IPS-18c (cell line): ENCODE results near the gene GFER.
A peak's percentile ranks its signal among the peaks of the same experiment; 100 is the strongest.

Experiments used
- H3K4me3 ChIP-seq: 2 replicates; pipeline ENCODE4 v1.7.0; 2013; ENCODE audit warnings: low read depth, mild to moderate bottlenecking, low read length, moderate library complexity; ENCODE audit not compliant: insufficient read depth
- H3K9me3 ChIP-seq: one replicate; pipeline ENCODE4 v1.6.1; 2013; ENCODE audit warnings: mild to moderate bottlenecking, low read length, moderate library complexity; ENCODE audit not compliant: control insufficient read depth, insufficient read depth

Gene GFER

DNA sequence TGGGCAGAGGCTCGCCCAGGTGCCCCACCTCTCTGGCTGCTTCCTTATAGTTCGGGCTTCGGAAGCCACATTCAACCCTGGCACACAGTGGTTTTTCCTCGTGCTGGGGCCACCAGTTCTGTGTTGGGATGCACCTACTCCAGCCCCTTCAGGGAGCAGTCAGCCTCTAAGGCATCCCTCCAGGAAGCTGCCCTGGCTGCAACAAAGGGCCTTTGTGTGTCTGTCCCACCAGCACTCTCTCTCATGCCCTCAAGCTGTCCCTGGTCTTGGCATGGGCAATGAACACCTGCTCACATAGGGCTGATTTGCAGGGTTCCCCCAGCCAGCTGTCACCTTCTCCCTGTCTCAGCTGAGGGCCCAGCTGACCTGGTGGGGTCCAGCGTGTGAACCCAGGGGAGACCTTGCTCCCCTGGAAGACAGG, 2.0 kb upstream of the GFER start:
- Histone ChIP-seq H3K4me3 (no peak overlapping the region), H3K9me3 (peaks cover 3% of the 10 kb centered on the region)

DNA sequence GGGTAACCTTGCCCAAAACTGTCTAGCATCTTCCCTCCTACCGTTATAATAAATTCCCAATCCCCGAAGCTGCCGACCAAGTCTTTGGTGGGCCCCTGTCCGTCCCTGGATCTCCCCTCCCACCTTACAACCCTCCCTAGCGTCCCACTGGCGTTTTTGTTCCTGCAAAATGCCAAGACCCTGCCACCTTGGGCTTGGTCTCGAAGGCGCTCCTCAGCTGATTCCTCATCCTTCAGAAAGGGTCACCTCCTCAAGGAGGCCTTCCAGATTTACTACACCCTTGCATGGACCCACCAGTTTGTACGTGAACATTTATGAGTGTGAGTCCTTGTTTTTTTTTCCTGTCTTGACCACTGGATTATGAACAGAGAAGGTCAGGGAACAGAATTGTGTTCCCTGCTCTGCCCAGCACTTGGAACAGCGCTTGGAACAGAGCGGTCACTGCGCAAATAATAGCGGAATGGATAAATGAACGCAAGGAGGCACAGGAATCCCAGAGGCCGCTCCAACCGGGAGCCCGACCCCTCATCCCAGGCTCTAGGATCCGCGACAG, 926 bp upstream of the GFER start:
- Histone ChIP-seq H3K9me3 (peaks cover 3% of the 10 kb centered on the region), H3K4me3 (peak overlapping the region; percentile 89)

DNA sequence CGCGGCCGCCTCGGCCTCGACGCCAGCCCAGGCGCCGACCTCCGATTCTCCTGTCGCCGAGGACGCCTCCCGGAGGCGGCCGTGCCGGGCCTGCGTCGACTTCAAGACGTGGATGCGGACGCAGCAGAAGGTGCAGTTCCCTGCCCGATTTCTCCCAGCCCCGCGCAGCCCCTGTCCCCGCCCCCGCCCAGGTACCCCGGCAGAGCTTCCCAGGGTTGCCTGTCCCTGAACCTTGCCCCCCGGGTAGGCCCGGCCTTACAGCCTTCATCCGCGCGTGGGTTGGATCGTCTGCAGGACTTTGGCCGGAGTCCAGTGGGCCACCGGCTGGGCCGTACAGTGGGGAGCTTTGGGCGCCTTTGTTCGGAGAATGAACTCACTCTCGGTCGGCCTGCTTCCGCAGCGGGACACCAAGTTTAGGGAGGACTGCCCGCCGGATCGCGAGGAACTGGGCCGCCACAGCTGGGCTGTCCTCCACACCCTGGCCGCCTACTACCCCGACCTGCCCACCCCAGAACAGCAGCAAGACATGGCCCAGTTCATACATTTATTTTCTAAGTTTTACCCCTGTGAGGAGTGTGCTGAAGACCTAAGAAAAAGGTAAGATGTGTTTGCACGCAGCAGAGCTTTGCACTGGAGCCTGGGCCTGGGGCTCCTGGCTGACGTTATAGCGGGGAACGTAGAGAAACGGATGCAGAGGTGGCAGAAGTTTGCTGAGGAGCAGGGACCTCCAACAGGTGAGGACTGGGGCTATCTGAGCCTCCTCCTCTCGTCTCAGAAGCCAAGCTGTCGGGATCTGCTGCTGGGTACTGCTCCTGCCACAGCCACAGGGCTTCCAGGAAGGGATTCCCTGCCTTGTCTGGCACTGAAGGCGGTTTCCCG, 593 bp downstream of the GFER start:
- Histone ChIP-seq H3K4me3 (peak overlapping the region; percentile 89), H3K9me3 (peaks cover 2% of the 10 kb centered on the region)

DNA sequence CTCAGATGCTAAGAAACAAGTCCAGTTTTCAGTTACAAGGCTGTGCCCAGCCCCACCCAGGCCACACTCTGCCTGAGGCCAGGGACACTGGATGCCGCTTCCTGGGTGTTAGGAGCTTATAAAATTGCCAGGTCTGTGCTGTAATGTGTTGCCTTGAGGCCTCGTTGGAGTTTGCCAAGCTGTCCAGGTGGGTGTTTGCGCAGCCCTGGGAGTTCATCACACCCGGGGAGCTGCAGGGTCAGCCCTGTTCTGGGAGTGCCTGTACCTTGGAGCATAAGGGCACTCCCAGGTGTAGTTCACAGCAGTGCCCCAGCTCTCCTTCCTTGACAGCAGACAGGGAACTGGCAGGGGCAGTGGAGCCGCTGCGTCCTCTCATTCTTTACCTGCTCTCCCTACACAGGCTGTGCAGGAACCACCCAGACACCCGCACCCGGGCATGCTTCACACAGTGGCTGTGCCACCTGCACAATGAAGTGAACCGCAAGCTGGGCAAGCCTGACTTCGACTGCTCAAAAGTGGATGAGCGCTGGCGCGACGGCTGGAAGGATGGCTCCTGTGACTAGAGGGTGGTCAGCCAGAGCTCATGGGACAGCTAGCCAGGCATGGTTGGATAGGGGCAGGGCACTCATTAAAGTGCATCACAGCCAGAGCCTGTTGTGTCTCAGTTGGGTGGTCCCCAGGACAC, 1.6 kb downstream of the GFER start:
- Histone ChIP-seq H3K4me3 (peak overlapping the region; percentile 89; the same call in 1 of the 2 replicates), H3K9me3 (no peaks in the 10 kb centered on the region)

DNA sequence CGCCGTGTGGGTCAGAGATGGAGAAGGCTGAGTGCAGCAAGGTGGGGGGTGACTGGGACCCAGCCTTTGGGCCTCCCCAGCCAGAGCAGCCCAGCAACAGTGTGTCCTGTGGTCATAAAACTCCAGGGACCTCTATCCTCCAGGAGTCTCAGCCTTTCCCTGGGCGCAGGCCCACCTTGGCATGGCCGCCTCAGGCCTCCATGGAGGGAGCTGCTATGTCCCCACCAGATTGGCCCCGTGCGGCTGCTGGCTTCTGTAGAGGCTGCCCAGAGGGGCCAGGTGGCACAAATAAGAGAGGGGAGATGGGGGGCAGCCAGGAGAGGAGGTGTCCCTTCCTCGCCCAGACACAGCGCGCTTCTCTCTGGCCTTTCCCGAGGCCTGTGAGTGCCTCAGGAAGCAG, 3.2 kb downstream of the GFER start:
- Histone ChIP-seq H3K9me3 (no peaks in the 10 kb centered on the region), H3K4me3 (no peak overlapping the region)

DNA sequence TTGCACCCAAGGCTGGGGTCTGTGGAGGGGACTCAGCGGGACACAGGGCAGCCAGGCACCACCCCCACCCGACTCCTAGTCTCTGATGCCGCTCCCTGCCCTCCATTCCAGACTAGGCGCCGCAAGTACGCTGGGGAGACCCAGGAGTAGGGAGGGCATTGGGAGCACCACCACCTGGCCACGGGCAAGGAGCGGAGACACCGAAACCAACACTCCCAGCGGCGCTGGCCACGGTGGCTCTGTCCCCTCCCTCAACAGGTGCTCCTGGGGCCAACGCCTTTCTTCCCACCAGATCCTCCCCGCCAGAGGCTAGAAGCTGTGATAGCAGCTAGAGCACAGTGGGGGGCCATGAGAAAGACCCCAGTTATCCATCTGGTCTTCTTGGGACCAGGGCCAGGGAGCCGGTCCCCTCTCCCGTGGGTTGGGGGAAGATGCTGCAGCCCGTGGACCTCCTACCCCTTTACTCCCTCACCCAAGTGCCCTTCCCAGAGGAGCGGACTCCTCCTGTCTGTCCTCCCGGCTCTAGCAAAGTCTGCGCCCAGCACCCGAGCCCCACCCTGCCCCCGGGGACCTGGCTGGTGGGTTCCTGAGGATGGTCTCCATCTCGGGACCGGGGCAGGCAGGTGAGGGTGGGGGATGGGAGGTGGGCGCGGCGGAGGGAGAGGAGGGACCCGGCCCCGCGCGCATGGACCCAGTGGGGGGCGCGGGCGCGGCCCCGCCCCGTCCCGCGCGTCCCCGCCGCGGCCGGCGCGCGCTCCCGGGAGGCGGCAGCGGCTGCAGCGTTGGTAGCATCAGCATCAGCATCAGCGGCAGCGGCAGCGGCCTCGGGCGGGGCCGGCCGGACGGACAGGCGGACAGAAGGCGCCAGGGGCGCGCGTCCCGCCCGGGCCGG, 5.5 kb downstream of the GFER start, which contains the start of gene SYNGR3:
SYNGR3 (plus strand) TSS at position 762 of the 892 bp plus-strand sequence. CDS start 133 bp downstream, outside the sequence.
- Histone ChIP-seq H3K9me3 (no peaks in the 10 kb centered on the region), H3K4me3 (peak within 1 kb of the TSS; percentile 66)

DNA sequence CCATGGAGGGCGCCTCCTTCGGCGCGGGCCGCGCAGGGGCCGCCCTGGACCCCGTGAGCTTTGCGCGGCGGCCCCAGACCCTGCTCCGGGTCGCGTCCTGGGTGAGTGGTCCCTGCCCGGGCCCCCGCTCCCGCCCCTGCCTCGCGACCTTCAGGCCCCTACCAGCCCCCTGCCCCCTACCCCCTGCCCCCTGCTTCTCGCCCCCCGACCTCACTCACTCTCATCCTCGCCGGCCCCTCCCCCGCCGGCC, 6.0 kb downstream of the GFER start:
- Histone ChIP-seq H3K4me3 (peak overlapping the region; percentile 60; the same call in 1 of the 2 replicates), H3K9me3 (no peaks in the 10 kb centered on the region)

DNA sequence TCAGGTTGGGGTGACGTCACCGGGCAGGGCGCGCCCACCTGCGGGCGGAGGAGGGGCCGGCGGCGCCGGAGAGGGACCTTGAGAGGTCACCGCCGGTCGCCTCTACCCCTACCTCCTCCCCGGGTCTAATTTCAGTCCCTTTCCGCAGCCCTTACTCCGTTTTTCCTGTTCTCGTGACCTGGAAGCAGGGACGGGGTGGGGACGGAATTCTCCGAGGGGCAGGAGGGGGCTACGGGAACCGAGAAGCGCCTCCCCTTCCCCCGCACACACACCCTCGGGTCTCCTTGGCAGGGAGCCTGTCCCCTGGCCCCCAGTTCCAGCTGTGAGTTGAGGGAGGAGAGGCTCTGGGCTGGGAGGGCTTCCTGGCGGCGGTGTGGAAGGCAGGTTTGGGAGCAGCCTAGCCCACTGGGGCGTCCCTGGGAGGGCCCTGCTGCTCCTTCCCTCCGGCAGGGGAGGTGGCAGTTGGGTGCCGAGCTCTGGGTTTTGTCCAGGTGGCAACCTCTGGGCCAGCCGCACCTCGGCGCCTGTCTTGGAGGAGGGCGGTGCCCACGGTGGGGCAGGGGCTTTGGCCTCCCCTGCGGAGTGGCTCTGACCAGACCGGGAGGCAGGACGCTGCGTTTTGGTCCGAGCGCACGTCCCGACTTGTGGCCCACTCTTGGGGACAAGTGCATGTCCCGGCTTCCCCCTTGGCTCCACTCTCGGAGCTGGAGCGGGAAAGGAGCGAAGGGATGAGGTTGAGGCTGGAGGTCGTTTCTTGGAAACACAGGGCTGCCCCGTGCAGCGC, 6.5 kb downstream of the GFER start:
- no peaks in the 10 kb centered on the region for H3K9me3 ChIP-seq
- H3K4me3 ChIP-seq: peak overlapping the region; percentile 60

DNA sequence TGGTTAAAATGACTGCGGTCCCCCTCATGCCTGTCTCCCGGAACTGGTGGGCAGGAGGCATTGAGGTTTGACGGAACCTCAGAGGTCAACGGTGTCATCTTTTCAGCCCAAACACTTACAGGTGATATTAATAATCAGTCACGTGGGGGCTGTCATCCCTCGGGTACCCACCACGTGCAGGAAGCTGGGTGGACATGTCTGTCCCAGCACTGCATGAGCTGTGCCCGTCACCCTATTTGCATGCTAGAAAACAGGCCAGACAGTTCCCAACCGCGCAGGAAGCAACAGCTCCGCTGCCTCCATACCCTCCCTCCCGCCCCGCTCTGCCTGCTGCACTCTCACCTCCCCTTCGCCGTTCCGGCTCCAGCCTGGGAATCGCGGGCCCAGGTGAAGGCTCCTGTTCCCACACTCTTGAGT, 7.2 kb downstream of the GFER start:
- H3K4me3 ChIP-seq: peak overlapping the region; percentile 60; the same call in 1 of the 2 replicates
- no peaks in the 10 kb centered on the region for H3K9me3 ChIP-seq

DNA sequence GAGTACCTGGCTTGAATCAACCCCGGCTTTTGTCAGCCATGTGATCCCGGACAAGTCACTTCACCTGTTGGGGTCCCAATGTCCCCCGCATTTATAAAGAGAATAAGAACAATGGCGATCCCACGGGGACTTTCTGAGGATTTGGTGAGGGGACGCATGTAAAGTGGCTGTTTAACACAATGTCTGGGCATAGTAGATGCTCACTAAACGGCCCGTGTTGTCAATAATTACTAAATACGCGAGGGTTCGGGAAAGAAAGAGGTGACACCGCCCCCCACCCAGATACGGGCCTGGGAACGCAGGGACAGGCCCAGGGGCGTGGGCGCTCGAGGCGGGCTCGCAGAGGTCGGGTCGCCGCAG, 7.6 kb downstream of the GFER start:
- Histone ChIP-seq H3K4me3 (peak overlapping the region; percentile 34; the same call in 1 of the 2 replicates), H3K9me3 (no peaks in the 10 kb centered on the region)

DNA sequence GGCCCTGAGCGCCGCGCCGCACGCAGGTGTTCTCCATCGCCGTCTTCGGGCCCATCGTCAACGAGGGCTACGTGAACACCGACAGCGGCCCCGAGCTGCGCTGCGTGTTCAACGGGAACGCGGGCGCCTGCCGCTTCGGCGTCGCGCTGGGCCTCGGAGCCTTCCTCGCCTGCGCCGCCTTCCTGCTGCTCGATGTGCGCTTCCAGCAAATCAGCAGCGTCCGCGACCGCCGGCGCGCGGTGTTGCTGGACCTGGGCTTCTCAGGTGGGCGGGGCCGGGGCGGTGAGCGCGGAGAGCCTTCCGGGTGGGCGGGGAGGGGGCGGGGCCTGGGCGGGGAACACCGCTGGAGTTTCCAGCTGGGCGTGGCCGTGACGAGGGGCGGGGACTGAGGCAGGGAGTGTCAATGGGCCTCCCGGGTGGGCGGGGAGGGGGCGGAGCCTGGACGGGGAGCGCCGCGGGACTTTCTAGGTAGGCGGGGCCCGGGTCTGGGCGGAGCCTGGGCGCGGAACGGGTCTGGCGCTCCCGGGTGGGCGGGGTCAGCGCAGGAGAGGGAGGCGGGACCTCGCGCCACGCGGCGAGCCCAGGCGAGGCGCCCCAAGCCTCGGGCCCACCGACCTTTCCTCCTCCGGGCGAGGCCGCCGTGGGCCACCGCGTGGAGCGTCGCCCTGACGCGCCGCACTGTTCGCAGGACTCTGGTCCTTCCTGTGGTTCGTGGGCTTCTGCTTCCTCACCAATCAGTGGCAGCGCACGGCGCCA, 8.1 kb downstream of the GFER start:
- H3K4me3 ChIP-seq: peak overlapping the region; percentile 34; the same call in 1 of the 2 replicates
- no peaks in the 10 kb centered on the region for H3K9me3 ChIP-seq

DNA sequence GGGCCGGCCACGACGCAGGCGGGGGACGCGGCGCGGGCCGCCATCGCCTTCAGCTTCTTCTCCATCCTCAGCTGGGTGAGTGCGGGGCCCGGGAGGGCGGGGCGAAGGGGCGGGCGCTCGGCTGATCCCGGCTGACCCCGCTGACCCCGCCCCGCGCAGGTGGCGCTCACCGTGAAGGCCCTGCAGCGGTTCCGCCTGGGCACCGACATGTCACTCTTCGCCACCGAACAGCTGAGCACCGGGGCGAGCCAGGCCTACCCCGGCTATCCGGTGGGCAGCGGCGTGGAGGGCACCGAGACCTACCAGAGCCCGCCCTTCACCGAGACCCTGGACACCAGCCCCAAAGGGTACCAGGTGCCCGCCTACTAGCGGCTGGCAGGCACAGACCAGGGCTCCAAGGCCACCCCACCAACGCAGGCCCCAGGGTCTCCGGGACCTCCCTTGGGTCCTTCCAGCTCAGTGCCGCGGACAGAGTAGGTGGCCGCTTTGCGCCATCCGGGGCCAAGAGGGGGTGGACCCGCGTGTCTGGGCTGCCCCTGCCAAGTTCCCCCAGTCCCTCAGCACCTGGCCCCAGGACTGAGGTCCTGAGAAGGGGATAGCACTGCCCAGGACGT, 8.8 kb downstream of the GFER start:
- H3K9me3 ChIP-seq: no peaks in the 10 kb centered on the region
- peak overlapping the region; percentile 34; the same call in 1 of the 2 replicates for H3K4me3 ChIP-seq

DNA sequence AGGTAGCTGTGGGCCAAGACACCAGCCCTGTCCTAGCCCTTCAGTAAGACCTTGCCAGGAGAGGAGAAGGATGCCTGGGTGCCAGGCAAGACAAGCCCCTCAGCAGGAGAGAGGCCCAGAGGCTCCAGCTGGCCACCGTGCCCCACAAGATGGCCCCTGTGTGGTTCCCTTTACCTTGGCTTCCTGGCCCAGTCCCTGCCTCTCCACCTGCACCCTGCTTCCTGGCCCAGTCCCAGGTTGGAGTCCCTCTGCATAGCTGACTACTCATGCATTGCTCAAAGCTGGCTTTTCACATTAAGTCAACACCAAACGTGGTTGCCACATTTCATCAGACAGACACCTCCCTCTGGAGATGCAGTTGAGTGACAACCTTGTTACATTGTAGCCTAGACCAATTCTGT, 9.7 kb downstream of the GFER start:
- H3K4me3 ChIP-seq: no peak overlapping the region
- no peaks in the 10 kb centered on the region for H3K9me3 ChIP-seq

DNA sequence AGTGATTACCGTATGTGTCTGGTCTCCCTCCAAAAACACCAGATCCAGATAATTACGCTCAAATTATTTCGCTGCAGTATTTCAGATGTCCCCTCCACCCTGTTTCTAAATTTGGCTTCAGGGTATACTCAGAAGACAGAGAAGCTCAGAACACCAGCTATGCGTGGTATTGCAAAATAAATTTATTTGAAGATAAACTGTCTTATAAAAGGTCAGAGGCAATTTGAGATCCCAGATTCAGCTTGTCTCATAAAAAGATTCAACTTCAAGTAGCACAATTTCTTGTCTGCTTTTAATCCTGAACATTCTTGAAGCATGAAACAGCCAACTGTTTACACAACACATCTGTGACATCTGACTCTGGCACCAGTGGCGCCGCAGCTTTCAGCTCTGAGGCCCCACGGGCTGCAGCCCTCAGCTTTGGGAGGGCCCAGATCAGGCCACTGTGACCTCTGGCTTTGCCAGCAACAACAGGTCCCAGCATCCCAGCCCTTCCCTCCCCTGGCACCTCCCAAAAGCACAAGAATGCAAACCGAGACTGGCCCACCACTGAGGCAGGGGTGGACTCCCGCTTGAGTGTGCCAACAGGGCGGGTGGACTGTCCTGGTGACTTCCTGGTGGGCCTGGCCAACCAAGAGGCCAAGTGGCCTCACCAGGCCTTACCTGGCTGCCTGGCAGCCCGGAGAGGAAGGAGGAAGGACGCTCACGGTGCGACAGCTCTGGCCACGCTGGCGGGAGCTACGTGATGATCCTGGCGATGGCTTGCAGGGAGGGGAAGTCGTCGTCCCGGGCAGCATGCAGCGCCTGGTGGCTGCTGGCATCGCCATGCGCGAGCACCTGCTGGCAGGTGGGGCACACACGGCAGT, 13.7 kb downstream of the GFER start:
- H3K4me3 ChIP-seq: no peak overlapping the region
- H3K9me3 ChIP-seq: no peaks in the 10 kb centered on the region

DNA sequence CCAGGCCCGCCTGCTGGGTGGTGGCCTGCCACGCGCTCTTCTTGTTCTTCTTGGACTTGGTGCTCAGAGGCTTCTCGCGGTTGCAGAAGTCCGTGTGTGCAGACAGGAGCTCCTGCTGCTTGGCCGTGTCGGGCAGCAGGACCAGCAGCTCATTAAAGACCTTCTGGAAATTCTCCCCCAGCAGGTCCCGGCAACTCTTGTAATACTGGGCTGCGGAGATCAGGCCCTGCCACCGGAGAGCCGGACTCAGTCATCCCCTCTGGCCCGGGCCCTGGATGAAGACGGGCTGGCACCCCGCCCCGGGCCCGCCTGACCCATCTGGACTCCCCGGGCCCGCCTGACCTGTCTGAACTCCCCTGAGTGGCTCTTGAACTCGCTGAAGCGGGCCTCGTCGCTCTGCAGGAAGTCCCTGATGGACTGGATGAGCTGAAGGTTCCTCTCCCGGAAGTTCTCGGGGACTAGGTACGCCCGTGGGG, 14.4 kb downstream of the GFER start:
- Histone ChIP-seq H3K9me3 (no peaks in the 10 kb centered on the region), H3K4me3 (no peak overlapping the region)
